H4 (cell line): Measurements from ENCODE around the gene ZNF512B. TPM values are rescaled to one million over a fixed set of nuclear protein-coding genes. Genes with fewer than 3 reads are reported as not detected.
"Not testable (repeated sequence)": the region's sequence is repeated elsewhere in the genome, so short reads cannot be mapped to it uniquely, and the experiment has no call there.

Source experiments
- DNase-seq: peaks from one replicate; pipeline ENCODE4 v3.0.0-alpha.2; 2015; ENCODE audit warnings: low spot score
- total RNA-seq: library from RNA; depleted of rRNA; stranded (reverse); fragments of >200 nt; shearing (Covaris generic); gene quantifications from 2 replicates; pipeline ENCODE4 v1.2.3, GENCODE V29; 2014; rRNA removed

Gene ZNF512B, protein sequence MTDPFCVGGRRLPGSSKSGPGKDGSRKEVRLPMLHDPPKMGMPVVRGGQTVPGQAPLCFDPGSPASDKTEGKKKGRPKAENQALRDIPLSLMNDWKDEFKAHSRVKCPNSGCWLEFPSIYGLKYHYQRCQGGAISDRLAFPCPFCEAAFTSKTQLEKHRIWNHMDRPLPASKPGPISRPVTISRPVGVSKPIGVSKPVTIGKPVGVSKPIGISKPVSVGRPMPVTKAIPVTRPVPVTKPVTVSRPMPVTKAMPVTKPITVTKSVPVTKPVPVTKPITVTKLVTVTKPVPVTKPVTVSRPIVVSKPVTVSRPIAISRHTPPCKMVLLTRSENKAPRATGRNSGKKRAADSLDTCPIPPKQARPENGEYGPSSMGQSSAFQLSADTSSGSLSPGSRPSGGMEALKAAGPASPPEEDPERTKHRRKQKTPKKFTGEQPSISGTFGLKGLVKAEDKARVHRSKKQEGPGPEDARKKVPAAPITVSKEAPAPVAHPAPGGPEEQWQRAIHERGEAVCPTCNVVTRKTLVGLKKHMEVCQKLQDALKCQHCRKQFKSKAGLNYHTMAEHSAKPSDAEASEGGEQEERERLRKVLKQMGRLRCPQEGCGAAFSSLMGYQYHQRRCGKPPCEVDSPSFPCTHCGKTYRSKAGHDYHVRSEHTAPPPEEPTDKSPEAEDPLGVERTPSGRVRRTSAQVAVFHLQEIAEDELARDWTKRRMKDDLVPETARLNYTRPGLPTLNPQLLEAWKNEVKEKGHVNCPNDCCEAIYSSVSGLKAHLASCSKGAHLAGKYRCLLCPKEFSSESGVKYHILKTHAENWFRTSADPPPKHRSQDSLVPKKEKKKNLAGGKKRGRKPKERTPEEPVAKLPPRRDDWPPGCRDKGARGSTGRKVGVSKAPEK
- total RNA-seq = 2.2 and 4.4 TPM in 2 replicates

DNA sequence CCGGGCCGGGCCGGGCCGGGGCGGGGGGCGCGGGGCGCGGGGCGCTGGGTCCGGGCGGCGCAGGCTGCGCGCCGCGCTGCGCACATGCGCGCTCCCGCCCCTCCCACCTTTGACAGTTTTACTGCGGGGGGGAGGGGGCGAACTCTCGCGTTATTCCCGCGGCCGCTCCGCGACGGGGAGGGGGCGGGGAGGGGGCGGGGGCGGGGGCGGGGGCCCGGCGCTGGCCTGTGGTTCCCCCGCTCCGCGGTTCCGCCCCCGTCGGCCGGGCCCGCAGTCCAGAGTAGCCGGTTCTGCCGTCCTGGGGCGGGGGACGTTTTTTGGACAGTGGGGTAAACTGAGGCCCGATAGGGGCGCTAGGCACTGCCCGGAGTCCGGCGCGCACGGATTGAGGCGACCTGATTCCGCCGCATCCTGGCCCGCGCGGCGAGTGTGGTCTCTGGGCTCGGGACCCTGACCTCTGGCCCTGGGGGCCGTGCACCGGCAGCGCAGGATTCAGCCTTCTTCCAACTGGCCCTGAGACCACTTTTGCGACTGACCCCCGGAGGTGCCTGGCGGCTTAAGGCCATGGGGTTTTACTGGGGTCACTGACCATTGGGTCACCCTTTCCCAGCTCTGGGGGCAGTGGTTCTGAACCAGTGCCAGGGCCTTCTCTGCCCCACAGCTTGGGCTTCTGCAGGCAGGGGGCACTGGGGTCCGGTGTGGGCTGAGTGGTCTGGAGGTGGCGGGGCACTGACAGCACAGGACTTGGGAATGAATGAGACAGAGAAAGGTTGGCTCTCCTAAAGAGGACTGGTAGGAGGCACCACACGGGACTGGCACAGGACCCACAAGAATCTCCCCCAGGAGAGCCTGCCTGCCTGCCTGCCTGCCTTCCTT, at the start of gene ZNF512B:
ZNF512B (minus strand) TSS at position 93 of the 876 bp plus-strand sequence. CDS start 1,980 bp downstream, outside the sequence.
- peak; percentile 16 for DNase-seq

DNA sequence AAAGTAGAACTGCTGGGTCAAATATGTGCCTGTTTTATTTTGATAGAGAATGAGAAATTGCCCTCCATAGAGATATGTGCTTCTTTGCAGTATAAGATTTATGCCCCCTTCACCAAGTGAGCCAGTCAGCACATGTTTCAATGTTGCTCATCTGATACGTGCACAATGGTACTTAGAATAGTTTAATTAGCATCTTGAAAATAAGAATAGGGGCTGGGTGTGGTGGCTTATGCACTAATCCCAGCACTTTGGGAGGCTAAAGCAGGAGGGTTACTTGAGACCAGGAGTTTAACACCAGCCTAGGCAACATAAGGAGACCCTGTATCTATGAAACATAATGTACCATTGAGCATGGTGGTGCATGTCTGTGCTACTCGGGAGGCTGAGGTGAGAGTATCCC, 45.9 kb upstream of the ZNF512B start:
- no peak for DNase-seq

DNA sequence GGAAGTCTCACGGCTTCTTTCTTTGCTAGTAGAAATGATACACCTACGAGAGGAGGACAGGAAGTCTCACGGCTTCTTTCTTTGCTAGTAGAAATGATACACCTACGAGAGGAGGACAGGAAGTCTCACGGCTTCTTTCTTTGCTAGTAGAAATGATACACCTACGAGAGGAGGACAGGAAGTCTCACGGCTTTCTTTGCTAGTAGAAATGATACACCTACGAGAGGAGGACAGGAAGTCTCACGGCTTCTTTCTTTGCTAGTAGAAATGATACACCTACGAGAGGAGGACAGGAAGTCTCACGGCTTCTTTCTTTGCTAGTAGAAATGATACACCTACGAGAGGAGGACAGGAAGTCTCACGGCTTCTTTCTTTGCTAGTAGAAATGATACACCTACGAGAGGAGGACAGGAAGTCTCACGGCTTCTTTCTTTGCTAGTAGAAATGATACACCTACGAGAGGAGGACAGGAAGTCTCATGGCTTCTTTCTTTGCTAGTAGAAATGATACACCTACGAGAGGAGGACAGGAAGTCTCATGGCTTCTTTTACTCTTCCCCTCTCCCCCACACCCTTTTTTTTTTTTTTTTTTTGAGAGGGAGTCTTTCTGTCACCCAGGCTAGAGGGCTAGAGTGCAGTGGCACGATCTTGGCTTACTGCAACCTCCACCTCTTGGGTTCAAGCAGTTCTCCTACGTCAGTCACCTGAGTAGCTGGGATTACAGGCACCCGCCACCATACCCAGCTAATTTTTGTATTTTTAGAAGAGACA, 42.8 kb upstream of the ZNF512B start:
- not testable (repeated sequence) for DNase-seq

DNA sequence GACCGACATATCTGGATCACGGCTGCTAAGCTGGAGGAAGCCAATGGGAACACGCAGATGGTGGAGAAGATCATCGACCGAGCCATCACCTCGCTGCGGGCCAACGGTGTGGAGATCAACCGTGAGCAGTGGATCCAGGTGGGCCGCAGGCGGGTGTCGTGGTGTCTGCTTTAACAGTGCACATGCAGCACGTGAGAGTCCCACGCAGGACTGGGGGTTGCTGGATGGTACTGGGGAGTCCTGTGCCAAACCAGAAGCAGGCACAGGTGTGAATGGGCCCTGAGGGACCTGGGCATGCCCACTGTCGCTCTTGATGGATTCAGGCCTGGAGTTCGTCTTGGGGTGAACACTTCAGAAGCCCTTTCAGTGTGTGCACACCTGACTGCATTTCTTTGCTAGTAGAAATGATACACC, 41.6 kb upstream of the ZNF512B start:
- DNase-seq = no peak

DNA sequence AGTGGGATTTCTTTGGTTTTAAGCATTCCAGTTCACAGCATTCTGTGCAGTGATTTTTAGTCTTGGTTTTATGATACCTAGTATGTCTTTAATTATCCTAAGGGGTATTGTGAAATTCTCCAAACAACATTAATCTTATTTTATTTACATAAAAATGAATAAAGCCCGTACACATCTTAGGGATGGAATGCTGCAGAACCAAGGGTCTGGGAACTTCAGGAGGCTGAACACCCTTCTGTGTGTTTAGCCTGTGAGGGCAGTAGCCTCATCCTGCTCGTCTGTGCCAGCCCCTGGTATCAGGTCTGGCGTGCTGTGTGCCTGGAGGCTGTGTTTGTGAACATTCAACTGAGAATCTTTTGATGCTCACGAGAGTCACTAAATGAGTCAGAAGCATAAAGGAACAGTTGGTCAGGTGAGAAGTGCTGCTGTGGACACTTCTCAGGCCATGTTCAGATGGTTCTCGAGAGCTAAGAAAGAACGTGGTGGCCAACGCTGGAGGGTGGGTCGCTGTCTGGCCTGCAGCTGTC, 41.0 kb upstream of the ZNF512B start:
- no peak for DNase-seq

DNA sequence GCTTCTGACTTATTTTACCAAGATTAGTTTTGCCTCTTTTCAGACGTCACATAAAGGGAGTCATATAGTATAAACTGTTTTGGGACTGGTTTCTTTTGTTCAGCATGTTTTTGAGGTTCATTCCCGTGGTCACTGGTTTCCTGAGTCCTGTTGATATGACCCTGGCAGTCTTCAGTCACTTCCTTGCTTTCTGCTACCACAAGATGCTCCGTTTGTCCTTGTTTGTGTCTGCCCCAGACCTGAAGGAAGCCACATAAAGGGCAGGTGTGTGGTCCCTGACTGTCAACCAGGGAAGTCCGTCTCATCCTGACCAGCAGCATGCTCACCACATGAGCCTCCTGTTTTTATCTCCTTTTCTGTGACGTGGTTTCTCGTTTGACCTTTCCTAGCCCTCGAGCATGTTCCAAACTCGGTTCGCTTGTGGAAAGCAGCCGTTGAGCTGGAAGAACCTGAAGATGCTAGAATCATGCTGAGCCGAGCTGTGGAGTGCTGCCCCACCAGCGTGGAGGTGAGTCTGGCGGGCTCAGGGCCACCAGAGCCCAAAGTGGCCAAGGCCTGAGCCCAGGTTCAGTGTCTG, 40.2 kb upstream of the ZNF512B start:
- DNase-seq = no peak

DNA sequence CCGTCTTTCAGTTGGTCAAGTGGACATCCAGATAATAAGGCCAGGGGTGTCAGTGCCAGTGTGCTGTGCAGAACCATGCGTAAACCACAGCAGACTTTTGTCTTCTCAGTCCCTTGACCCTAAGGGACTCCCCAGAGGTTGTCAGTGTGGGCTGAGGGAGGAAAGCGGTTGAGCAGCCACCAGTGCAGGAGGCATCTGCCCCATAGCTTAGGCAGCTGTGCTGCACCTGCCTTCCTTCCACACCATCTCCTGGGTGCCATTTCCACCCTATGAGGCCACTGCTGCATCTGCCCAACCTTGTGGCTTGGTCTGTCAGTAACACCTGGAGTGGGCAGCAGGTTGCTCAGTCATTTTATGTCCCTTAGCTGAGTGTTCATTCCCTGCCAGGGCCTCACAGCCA, 37.2 kb upstream of the ZNF512B start:
- no peak for DNase-seq

DNA sequence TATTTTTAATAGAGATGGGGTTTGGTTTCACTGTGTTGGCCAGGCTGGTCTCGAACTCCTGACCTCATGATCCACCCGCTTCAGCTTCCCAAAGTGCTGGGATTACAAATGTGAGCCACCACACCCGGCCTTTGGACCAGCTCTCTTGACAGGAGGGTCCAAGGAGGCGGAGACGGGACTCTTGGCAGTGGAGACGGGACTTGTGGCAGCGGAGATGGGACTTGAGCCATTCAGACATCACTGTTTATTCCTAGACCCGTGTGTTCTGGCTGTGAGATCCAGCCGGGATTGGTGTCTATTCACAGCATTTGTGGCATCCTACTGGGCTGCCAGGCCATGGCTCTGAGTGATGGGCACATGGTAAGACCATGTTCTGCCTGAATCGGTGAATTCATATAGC, 36.8 kb upstream of the ZNF512B start:
- no peak for DNase-seq

DNA sequence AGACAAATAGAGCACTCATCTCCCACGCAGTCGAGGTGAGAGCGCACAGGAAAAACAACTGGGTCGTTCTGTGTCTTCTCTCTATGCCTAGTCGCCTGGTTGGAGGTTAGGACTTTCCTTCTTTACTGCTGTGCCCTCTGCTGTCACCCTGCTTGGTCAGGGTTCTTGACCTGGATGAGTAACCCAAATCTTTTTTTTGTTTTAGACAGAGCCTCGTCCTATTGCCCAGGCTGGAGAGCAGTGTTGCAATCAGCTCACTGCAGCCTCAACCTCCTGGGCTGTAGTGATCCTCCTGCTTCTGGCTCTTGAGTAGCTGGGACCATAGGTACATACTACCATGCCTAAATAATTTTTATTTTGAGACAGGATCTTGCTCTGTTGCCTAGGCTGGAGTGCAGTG, 35.7 kb upstream of the ZNF512B start:
- DNase-seq = no peak

DNA sequence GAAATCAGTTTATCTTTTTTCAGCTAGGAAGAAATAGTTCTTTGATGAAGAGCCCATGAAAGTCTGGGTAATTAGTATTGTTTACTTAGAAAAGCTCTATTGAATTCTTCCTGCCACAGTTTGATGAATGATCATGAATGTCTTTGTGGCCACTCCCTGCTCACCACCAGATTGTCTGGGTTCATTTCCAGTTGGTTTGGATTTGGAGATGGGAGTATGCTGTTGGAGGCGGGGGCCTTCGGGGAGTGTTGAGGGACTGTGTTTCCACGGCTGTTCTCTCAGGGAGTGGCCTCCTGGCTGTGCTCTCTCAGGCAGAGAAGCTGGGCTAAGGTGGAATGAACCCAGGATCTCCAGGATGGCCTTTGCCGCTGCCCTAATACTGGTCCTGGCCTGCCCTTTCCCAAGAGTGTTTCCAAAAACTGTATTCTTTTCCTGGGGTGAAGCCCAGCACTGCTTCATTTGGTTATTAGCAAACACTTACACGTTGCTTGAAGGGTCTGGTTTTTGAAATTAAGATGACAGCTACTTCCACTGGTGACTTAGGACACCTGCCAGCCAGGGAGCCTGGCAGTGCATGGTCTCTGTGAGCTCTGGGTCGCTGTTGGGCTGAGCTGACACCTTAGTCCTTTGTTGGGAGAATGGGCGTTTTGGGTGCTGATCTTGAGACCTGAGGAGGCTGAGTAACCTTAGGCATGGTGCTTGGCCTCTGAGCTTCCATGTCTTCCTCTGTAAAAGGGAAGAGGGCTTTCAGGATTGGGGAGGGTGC, 34.4 kb upstream of the ZNF512B start:
- no peak for DNase-seq

DNA sequence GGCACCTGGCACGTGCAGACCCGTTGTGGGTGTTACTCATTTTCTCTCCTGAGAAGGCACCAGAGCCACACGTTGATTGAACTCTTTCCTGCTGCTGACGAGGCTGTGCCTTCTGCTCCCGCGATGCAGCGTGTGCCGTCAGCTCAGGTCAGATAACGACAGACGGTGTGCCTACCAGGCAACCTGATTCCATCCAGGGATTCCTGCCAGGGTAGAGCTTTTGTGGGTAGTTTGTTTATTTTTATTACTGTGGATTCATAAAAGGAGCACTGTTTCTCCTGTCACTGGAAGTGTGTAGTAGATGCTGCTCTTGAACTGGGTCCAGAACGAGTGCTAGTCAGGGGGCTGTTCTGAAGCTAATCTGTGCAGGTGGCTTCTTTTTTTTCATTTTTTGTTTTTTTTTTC, 31.9 kb upstream of the ZNF512B start:
- peak; percentile 87 for DNase-seq

DNA sequence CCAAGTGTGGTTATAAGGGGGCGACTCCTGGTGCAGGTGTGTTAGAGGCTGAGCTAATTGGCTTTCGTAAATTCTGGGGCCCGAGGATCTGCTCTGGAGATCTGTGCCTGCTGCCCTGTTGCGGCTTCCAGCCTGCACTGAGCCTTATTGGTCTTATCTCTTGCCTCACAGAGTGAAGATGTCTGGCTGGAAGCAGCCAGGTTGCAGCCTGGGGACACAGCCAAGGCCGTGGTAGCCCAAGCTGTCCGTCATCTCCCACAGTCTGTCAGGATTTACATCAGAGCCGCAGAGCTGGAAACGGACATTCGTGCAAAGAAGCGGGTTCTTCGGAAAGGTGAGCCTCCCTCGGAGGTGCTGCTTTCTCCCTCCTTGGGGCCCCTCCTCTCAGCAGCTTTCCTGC, 31.2 kb upstream of the ZNF512B start:
- no peak for DNase-seq

DNA sequence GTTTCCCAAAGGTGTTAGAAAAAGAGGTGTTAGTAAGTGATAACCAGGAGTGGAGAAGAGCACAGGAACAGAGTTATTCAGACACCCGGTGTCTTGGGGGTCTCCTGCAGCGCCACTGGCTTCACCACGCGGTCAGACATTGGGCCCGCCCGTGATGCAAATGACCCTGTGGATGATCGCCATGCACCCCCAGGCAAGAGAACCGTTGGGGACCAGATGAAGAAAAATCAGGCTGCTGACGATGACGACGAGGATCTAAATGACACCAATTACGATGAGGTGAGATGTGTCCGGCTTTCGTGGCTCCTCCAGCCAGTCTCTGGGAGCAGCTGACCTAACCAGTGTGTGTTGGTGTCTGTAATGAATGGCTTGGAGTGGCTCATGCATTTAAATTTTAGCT, 13.2 kb upstream of the ZNF512B start:
- DNase-seq = no peak

DNA sequence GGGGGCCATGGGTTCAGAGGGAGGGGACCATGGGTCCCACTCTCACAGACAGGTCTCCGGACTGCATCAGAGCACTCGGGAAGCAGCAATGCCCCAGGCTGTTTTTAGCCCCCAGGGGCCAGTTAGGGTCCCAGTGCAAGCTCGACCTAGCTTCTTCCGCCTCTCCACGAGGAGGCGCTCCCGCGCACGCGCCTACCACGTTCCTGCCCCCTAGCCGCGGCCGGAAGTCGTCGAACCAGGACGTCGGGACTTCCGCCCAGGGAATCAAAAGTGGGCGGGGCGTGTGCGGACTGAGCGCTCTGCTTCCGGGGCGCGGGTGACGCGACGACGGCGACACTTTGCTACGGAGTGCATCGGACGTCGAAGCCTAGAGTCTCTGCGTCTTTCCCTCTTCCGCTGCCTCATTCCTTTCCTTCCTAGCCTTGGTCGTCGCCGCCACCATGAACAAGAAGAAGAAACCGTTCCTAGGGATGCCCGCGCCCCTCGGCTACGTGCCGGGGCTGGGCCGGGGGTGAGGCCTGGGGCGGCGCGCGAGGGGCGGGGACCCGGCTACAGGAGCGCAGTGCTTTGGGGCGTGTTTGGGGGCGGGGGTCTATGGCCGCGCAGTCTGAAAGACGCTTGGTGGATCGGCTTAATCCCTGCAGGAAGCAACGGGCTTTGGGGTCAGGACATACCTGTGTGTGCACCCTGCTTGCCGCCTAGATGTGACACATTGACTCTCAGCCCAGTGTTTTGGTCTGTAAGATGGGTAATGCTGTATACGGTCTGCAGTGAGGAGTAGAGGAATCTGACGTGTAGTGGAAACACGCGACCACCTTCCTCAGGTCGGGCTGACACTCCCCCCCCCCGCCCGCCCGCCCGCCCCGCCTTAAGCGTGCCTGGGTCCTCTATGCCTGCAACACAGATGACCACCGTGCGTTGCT, 11.3 kb upstream of the ZNF512B start, which contains the start of gene PRPF6:
PRPF6 (plus strand) TSS at position 327 of the 923 bp plus-strand sequence; CDS start at position 441, 114 bp downstream.
- DNase-seq = peak; percentile 96

DNA sequence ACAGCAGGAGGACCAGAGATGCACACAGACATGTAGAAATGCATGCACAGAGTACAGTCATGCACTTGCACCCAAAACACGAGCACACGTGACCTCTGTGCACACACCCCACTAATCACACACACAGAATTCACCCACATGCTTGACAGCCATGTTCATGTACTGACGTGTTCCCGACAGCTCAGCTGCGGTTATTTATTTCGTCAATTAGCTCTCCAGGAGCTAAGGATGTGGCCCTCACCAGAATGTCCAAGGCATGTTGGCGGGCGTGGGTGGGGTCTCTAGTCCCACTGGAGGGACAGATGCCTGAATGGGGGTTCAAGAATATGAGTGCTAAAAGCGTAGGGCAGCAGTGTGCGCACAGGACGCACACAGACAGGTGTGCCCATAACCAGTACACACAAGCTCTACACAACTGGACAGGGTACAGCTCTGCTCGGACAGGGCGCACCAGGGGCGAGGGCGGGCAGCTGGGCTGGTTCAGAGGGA, 10.6 kb upstream of the ZNF512B start:
- DNase-seq = no peak

DNA sequence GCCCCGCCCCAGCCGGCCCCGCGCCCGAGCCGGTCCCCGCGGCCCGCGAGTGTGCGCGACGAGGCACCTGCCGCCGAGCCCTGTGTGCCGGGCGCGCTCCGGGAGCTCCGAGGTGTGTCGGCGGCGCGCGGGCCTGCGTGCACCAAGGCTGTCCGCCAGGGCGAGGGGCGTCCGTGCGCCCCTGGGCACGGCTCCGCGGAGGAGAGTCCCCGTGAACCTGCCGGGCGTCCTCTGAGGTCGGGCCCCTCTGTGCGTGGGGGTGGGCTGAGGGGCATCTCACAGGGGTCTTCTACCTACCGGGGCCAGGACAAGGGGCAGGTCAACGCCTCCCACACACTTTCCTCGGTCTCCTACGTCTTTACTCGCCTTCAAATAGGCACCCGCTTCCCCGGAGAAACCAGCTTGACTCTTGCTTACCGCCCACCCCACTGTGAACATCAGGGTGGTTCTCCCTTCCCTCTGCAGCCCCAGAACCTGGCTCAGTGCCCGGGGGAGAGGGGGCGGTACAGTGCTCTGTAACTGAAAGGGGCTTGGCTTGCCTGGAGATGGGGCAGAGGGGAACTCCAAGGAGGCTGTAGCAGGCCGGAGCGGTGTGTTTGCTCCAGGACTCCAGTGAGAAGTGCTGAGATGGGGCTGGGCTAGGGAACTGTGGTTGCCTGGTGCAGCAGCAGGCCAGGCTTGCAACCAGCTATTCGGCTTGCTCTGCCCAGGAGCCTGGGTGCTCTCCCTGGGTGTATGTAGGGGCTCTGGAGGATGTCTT, 10.0 kb upstream of the ZNF512B start, which contains the start of gene SAMD10:
SAMD10 (minus strand) TSS at position 86 of the 760 bp plus-strand sequence. CDS start 175 bp downstream, outside the sequence.
- DNase-seq = no peak

DNA sequence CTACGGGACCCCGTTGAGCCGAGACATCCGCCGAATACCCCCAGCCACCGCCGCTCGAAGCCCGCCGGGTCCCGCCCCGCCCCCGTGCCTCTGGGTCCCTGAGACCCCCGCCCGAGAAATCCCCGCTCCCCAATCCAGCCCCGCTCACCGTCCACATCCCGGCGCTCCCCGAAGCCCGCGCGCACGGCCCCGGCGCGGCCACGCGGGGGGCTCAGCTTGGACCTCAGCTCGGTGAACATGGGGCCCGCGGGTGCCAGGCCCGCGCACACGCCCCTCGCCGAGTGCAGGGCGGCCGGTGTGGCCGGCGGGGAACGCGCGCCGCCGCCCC, 9.5 kb upstream of the ZNF512B start:
- no peak for DNase-seq
